ENCODE measurements around the gene DMWD. TPM values are rescaled to one million over a fixed set of nuclear protein-coding genes. Genes with fewer than 3 reads are reported as not detected.

Gene DMWD
- total and polyA plus RNA-seq, 2 of the 13 experiments (the other 11 are each of a cell fraction or from before 2014, with no cell fraction given): 10.3 to 14.9 TPM

GRCh38 chr19:45817010-45817724 lies 24.5 kb upstream of the DMWD start (continued):
- TF ChIP-seq RERE (CRISPR knock-in tag; IDR thresholded peaks at IDR 0.05; ENCODE audit: low read depth) (no peak), ZNF577 (CRISPR knock-in tag; IDR thresholded peaks at IDR 0.05; ENCODE audit: borderline replicate concordance, low read depth) (no peak), ZBTB20 (CRISPR knock-in tag; IDR thresholded peaks at IDR 0.05; ENCODE audit: borderline replicate concordance, low read depth) (no peak), HOXA7 (CRISPR knock-in tag; IDR thresholded peaks at IDR 0.05) (no peak), ZSCAN5A (CRISPR knock-in tag; IDR thresholded peaks at IDR 0.05; ENCODE audit: borderline replicate concordance) (no peak), ATF1 (CRISPR knock-in tag; IDR thresholded peaks at IDR 0.05) (no peak), ZNF331 (CRISPR knock-in tag; IDR thresholded peaks at IDR 0.05) (peak; percentile 70), RCOR2 (CRISPR knock-in tag; IDR thresholded peaks at IDR 0.05) (no peak), ZNF431 (CRISPR knock-in tag; IDR thresholded peaks at IDR 0.05; ENCODE audit: borderline replicate concordance, low read depth) (no peak), ZBTB42 (CRISPR knock-in tag; IDR thresholded peaks at IDR 0.05) (no peak), ZNF564 (CRISPR knock-in tag; IDR thresholded peaks at IDR 0.05) (no peak), PTBP1 (IDR thresholded peaks at IDR 0.05; ENCODE audit: low read depth, low read length, poor library complexity, severe bottlenecking) (peak; percentile 95), ZNF281 (CRISPR knock-in tag; IDR thresholded peaks at IDR 0.05; ENCODE audit: borderline replicate concordance) (no peak), HNRNPLL (IDR thresholded peaks at IDR 0.05; ENCODE audit: low read depth, low read length, poor library complexity, severe bottlenecking) (no peak), SRY (CRISPR knock-in tag; IDR thresholded peaks at IDR 0.05) (no peak), ZNF766 (CRISPR knock-in tag; IDR thresholded peaks at IDR 0.05; ENCODE audit: borderline replicate concordance) (no peak), RBFOX2 (IDR thresholded peaks at IDR 0.05; ENCODE audit: low read depth, low read length) (no peak), ZNF740 (CRISPR knock-in tag; IDR thresholded peaks at IDR 0.05) (no peak), MLX (CRISPR knock-in tag; IDR thresholded peaks at IDR 0.05) (no peak)
